HCT116 (cell line): Measurements from ENCODE around the gene MINDY4. TPM values are rescaled to one million over a fixed set of nuclear protein-coding genes. Genes with fewer than 3 reads are reported as not detected.

ENCODE experiments used
- ATAC-seq: fragments of 200-7000 bp; cut with Tn5 transposase; 2 replicates; pipeline ENCODE4 v1.9.1; 2020; ENCODE audit warnings: mild to moderate bottlenecking, moderate library complexity
- BruUV-seq: library from RNA; stranded (reverse); fragments of 400-500 nt; replicated peaks from 2 replicates; lab custom pipeline; 2021; lab: Mats Ljungman, UMichigan
- CTCF ChIA-PET: fragments of 300-600 bp; sonication (Branson Sonifier 250); formaldehyde crosslinking; loops from one replicate; lab custom pipeline; 2021; ENCODE audit warnings: antibody characterized with exemption; lab: Charles Lee
- POLR2A ChIA-PET: fragments of 300-600, 350-600 bp; sonication (Branson Sonifier 250); formaldehyde crosslinking; loops from one replicate; lab custom pipeline; 2021; ENCODE audit warnings: antibody characterized with exemption; lab: Charles Lee
- RAD21 ChIA-PET, 2 experiments: fragments of 300-600 bp; sonication (Branson Sonifier 250); formaldehyde crosslinking; loops; one replicate each; lab custom pipeline; 2023; ENCODE audit warnings: low total read pairs in 2 of 2; ENCODE audit not compliant: uncharacterized antibody in 2 of 2, unreplicated experiment in 2 of 2, low non-redundant PET in 1 of 2; lab: Charles Lee
- DNase-seq: peaks from one replicate; pipeline ENCODE4 v3.0.0-alpha.2; 2010; ENCODE audit warnings: low read depth, low spot score
- H2AFZ ChIP-seq: fragments of 200-600 bp; shearing (Covaris generic), sonication (generic); 2 replicates; pipeline ENCODE4 v1.6.1; 2017; ENCODE audit warnings: low read depth, mixed run types, mixed read lengths, antibody characterized with exemption, low read length; ENCODE audit not compliant: poor library complexity, severe bottlenecking
- H3K27ac ChIP-seq: 2 replicates; pipeline ENCODE4 v1.5.1; 2012; ENCODE audit warnings: low read depth, low read length
- H3K27me3 ChIP-seq: fragments of 200-600 bp; sonication (generic); 2 replicates; pipeline ENCODE4 v1.6.1; 2016; ENCODE audit warnings: mixed run types, low read length, mixed read lengths; ENCODE audit not compliant: insufficient read depth
- H3K36me3 ChIP-seq, 2 experiments: fragments of 200-500 bp in 1 of 2; fragments of 200-600 bp in 1 of 2; sonication (Bioruptor generic) in 1 of 2; sonication (generic) in 1 of 2; 2 replicates each; pipeline versions ENCODE4 v1.5.1 to v1.6.1; 2014 to 2016; ENCODE audit warnings: low read length in 2 of 2, inconsistent platforms in 1 of 2, mixed read lengths in 1 of 2, mixed run types in 1 of 2; ENCODE audit not compliant: insufficient read depth in 2 of 2, control insufficient read depth in 1 of 2
- H3K4me1 ChIP-seq, 2 experiments: fragments of 200-600 bp in 1 of 2; sonication (generic) in 1 of 2; 2 replicates each; pipeline versions ENCODE4 v1.5.1 to v1.6.1; 2012 to 2017; ENCODE audit warnings: low read length in 2 of 2, inconsistent platforms in 1 of 2, mild to moderate bottlenecking in 1 of 2, mixed read lengths in 1 of 2, mixed run types in 1 of 2, moderate library complexity in 1 of 2; ENCODE audit not compliant: insufficient read depth in 2 of 2, control insufficient read depth in 1 of 2
- H3K4me2 ChIP-seq: fragments of 200-600 bp; sonication (generic); 2 replicates; pipeline ENCODE4 v1.6.1; 2017; ENCODE audit warnings: mixed run types, low read length, mixed read lengths
- H3K4me3 ChIP-seq, 2 experiments: fragments of 200-600 bp in 1 of 2; sonication (generic) in 1 of 2; replicated peaks in 1 of 2; 2 replicates each; pipeline ENCODE4 v1.5.1; 2011 to 2016; ENCODE audit warnings: low read length in 2 of 2, control low read depth in 1 of 2, low read depth in 1 of 2, mild to moderate bottlenecking in 1 of 2, mixed read lengths in 1 of 2, mixed run types in 1 of 2
- H3K79me2 ChIP-seq: fragments of 200-600 bp; sonication (generic); 2 replicates; pipeline ENCODE4 v1.6.1; 2017; ENCODE audit warnings: mild to moderate bottlenecking, mixed run types, low read length, moderate library complexity, mixed read lengths; ENCODE audit not compliant: insufficient read depth
- H3K9ac ChIP-seq: fragments of 200-600 bp; sonication (generic); 2 replicates; pipeline ENCODE4 v1.6.1; 2016; ENCODE audit warnings: low read length, mixed read lengths
- H3K9me2 ChIP-seq: fragments of 200-600 bp; sonication (generic), shearing (Covaris generic); 2 replicates; pipeline ENCODE4 v1.6.1; 2017; ENCODE audit warnings: mixed run types, mild to moderate bottlenecking, moderate library complexity; ENCODE audit not compliant: insufficient read depth
- H3K9me3 ChIP-seq, 2 experiments: fragments of 200-500 bp in 1 of 2; fragments of 200-600 bp in 1 of 2; sonication (Bioruptor generic) in 1 of 2; sonication (generic) in 1 of 2; 2 replicates each; pipeline ENCODE4 v1.6.1; 2014 to 2017; ENCODE audit warnings: low read length in 2 of 2, mixed read lengths in 2 of 2, inconsistent platforms in 1 of 2, low read depth in 1 of 2, mild to moderate bottlenecking in 1 of 2, mixed run types in 1 of 2, moderate library complexity in 1 of 2; ENCODE audit not compliant: control insufficient read depth in 1 of 2, insufficient read depth in 1 of 2
- H4K20me1 ChIP-seq: fragments of 200-600 bp; sonication (generic), shearing (Covaris generic); 2 replicates; pipeline ENCODE4 v1.6.1; 2017; ENCODE audit warnings: mixed run types, mild to moderate bottlenecking, moderate library complexity; ENCODE audit not compliant: insufficient read depth
- EGR1 ChIP-seq: IDR thresholded peaks from 2 replicates; pipeline ENCODE4 v1.6.1; 2012; ENCODE audit warnings: low read depth
- ELF1 ChIP-seq: IDR thresholded peaks from 2 replicates; pipeline ENCODE4 v1.6.1; 2012; ENCODE audit warnings: low read depth, borderline replicate concordance
- EZH2phosphoT487 ChIP-seq: fragments of 200-600 bp; IDR thresholded peaks from 2 replicates; pipeline ENCODE4 v1.6.1; 2018; ENCODE audit warnings: antibody characterized with exemption, borderline replicate concordance
- FOSL1 ChIP-seq: IDR thresholded peaks from 2 replicates; pipeline ENCODE4 v1.6.1; 2012; ENCODE audit warnings: low read depth
- POLR2AphosphoS5 ChIP-seq: IDR thresholded peaks from 2 replicates; pipeline ENCODE4 v1.6.1; 2011; ENCODE audit warnings: mild to moderate bottlenecking, low read depth, low read length, moderate library complexity
- SP1 ChIP-seq: IDR thresholded peaks from 2 replicates; pipeline ENCODE4 v1.6.1; 2012; ENCODE audit warnings: low read depth
- YY1 ChIP-seq: IDR thresholded peaks from 2 replicates; pipeline ENCODE4 v1.6.1; 2011; ENCODE audit warnings: low read length, low read depth, moderate library complexity, mild to moderate bottlenecking; ENCODE audit not compliant: insufficient replicate concordance; ENCODE audit errors: extremely low read depth
- ZFX ChIP-seq: fragments of 450-650 bp; IDR thresholded peaks from 2 replicates; pipeline ENCODE4 v1.6.1; 2017
- intact Hi-C: fragments of 100-400 bp; cut with micrococcal nuclease; formaldehyde crosslinking; loops from 2 replicates; pipeline ENCODE4 v1.10.0; 2022
- total RNA-seq: library from RNA; stranded (reverse); gene quantifications from one replicate; pipeline ENCODE4 v1.2.1, GENCODE V29; 2021; ENCODE audit not compliant: unreplicated experiment

Gene MINDY4
- total RNA-seq, 1 experiment from 2014 or later: 6.1 TPM

GRCh38 chr7:30873207-30873606, 102.0 kb downstream of the MINDY4 start:
- POLR2A ChIA-PET: no interaction called here
- CTCF ChIA-PET: no interaction called here
- no peaks in the 10 kb centered on the region for H3K9me2 ChIP-seq
- TF ChIP-seq YY1 (no peak), ELF1 (no peak), EGR1 (no peak), FOSL1 (no peak), POLR2AphosphoS5 (no peak), ZFX (no peak), EZH2phosphoT487 (no peak), SP1 (no peak)
- no peaks in the 10 kb centered on the region for H3K79me2 ChIP-seq
- H3K9ac ChIP-seq: no peak overlapping the region
- H3K27me3 ChIP-seq: no peaks in the 10 kb centered on the region
- H3K4me2 ChIP-seq: no peak overlapping the region
- H3K4me3 ChIP-seq: no peak overlapping the region
- no peak overlapping the region for H2AFZ ChIP-seq
- BruUV-seq: no TSS peak
- H3K9me3 ChIP-seq: no peaks in the 10 kb centered on the region
- DNase-seq: no peak
- no peak for ATAC-seq
- intact Hi-C loops: no loop called here
- RAD21 ChIA-PET: no interaction called here
- H3K36me3 ChIP-seq: no peaks in the 10 kb centered on the region
- H3K27ac ChIP-seq: no peak overlapping the region
- H4K20me1 ChIP-seq: no peaks in the 10 kb centered on the region
- H3K4me1 ChIP-seq: no peaks in the 10 kb centered on the region

GRCh38 chr7:30873656-30874055, 102.4 kb downstream of the MINDY4 start:
- POLR2A ChIA-PET: no interaction called here
- no peak overlapping the region for H3K4me3 ChIP-seq
- H3K9me2 ChIP-seq: no peaks in the 10 kb centered on the region
- no peak overlapping the region for H3K9ac ChIP-seq
- TF ChIP-seq EZH2phosphoT487: no peak
- no peak for DNase-seq
- CTCF ChIA-PET: no interaction called here
- no peak for ATAC-seq
- no peaks in the 10 kb centered on the region for H4K20me1 ChIP-seq
- H3K4me2 ChIP-seq: no peak overlapping the region
- no TSS peak for BruUV-seq
- H3K27ac ChIP-seq: no peak overlapping the region
- RAD21 ChIA-PET: no interaction called here
- no peak overlapping the region for H2AFZ ChIP-seq
- H3K79me2 ChIP-seq: no peaks in the 10 kb centered on the region
- no peaks in the 10 kb centered on the region for H3K9me3 ChIP-seq
- H3K36me3 ChIP-seq: no peaks in the 10 kb centered on the region
- intact Hi-C loops: no loop called here
- no peaks in the 10 kb centered on the region for H3K4me1 ChIP-seq
- no peaks in the 10 kb centered on the region for H3K27me3 ChIP-seq
